ENCODE data around the gene PRCC. TPM values are rescaled to one million over a fixed set of nuclear protein-coding genes. Genes with fewer than 3 reads are reported as not detected.

Gene PRCC
- total RNA-seq, 1 experiment from 2014 or later = 80.4 TPM

- no peaks in the 10 kb centered on the region for H3K4me1 Mint-ChIP-seq (ENCODE audit: low read depth, unreplicated experiment)
- no TSS peak for BruUV-seq (replicated peaks)
- CTCF ChIA-PET = interaction anchor here (2.9 kb wide), 1 partner anchor 23 kb away, joined by 35 read pairs; the partner anchor contains the start of genes INSRR and NTRK1
These were observed 69.6 kb downstream of the PRCC start for GRCh38 chr1:156836892-156837291.

DNA sequence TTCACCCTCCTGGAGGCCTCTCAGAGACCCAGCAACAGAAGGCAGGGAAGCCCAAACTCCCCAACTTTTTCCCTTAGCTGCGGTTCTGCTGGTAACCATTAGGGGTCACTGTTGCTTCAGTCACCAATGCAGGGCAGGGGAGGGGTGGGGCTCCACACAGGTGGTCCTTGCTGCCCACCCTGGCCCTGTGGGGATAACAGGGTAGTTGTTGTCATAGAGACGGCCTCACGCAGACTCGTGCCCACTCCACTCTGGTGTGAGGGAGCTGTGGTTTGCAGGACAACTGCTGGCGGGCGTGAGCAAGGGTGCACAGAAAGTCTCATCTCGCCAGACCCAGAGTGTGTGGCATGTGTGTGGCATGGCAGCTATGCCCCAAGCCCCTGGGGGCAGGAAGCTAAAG lies 71.6 kb downstream of the PRCC start:
- Mint-ChIP-seq H3K4me3 (ENCODE audit: low read depth, unreplicated experiment) (no peak overlapping the region), H3K27me3 (ENCODE audit: unreplicated experiment) (peaks cover 100% of the 10 kb centered on the region), H3K9me3 (ENCODE audit: low read depth, unreplicated experiment) (peaks cover 2% of the 10 kb centered on the region), H3K4me1 (ENCODE audit: low read depth, unreplicated experiment) (no peaks in the 10 kb centered on the region), H3K27ac (ENCODE audit: unreplicated experiment) (no peak overlapping the region), H3K36me3 (ENCODE audit: insufficient read depth, unreplicated experiment) (no peaks in the 10 kb centered on the region)
- TF ChIP-seq, protein P1, sequence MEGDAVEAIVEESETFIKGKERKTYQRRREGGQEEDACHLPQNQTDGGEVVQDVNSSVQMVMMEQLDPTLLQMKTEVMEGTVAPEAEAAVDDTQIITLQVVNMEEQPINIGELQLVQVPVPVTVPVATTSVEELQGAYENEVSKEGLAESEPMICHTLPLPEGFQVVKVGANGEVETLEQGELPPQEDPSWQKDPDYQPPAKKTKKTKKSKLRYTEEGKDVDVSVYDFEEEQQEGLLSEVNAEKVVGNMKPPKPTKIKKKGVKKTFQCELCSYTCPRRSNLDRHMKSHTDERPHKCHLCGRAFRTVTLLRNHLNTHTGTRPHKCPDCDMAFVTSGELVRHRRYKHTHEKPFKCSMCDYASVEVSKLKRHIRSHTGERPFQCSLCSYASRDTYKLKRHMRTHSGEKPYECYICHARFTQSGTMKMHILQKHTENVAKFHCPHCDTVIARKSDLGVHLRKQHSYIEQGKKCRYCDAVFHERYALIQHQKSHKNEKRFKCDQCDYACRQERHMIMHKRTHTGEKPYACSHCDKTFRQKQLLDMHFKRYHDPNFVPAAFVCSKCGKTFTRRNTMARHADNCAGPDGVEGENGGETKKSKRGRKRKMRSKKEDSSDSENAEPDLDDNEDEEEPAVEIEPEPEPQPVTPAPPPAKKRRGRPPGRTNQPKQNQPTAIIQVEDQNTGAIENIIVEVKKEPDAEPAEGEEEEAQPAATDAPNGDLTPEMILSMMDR (IDR thresholded peaks at IDR 0.05; ENCODE audit: unreplicated experiment) = peak; percentile 93
- DNase-seq = peak; percentile 47
- intact Hi-C loops (cut with micrococcal nuclease; ENCODE audit: unreplicated experiment) = loop anchor here (2.0 kb wide), 1 partner anchor 52 kb away; no protein-coding TSS in a partner anchor
- CTCF ChIA-PET = interaction anchor here (0.7 to 2.9 kb wide), 9 partner anchors 19 to 150 kb away, joined by 3 to 35 read pairs (median 4); partner anchors contain the start of genes INSRR and NTRK1
- no TSS peak for BruUV-seq (replicated peaks)

More at GRCh38 chr1:156836892-156837291, 69.6 kb downstream of the PRCC start:
- H3K4me3 Mint-ChIP-seq (ENCODE audit: low read depth, unreplicated experiment) = no peak overlapping the region
- TF ChIP-seq, protein P1 (IDR thresholded peaks at IDR 0.05; ENCODE audit: unreplicated experiment) = no peak
- H3K27me3 Mint-ChIP-seq (ENCODE audit: unreplicated experiment) = peaks cover 100% of the 10 kb centered on the region
- intact Hi-C loops (cut with micrococcal nuclease; ENCODE audit: unreplicated experiment) = no loop called here
- no peaks in the 10 kb centered on the region for H3K36me3 Mint-ChIP-seq (ENCODE audit: insufficient read depth, unreplicated experiment)
- no peaks in the 10 kb centered on the region for H3K9me3 Mint-ChIP-seq (ENCODE audit: low read depth, unreplicated experiment)
- DNase-seq = no peak
- H3K27ac Mint-ChIP-seq (ENCODE audit: unreplicated experiment) = no peak overlapping the region

GRCh38 chr1:156839426-156840109 lies 72.2 kb downstream of the PRCC start:
- no peaks in the 10 kb centered on the region for H3K36me3 Mint-ChIP-seq (ENCODE audit: insufficient read depth, unreplicated experiment)
- CTCF ChIA-PET = interaction anchor here (0.6 to 2.9 kb wide), 9 partner anchors 18 to 150 kb away, joined by 3 to 35 read pairs (median 4); partner anchors contain the start of genes INSRR and NTRK1
- intact Hi-C loops (cut with micrococcal nuclease; ENCODE audit: unreplicated experiment) = loop anchor here (2.0 kb wide), 1 partner anchor 51 kb away; no protein-coding TSS in a partner anchor
- TF ChIP-seq, protein P1 (IDR thresholded peaks at IDR 0.05; ENCODE audit: unreplicated experiment) = no peak
- peaks cover 100% of the 10 kb centered on the region for H3K27me3 Mint-ChIP-seq (ENCODE audit: unreplicated experiment)
- H3K4me1 Mint-ChIP-seq (ENCODE audit: low read depth, unreplicated experiment) = no peaks in the 10 kb centered on the region
- no peak overlapping the region for H3K4me3 Mint-ChIP-seq (ENCODE audit: low read depth, unreplicated experiment)
- H3K9me3 Mint-ChIP-seq (ENCODE audit: low read depth, unreplicated experiment) = peaks cover 2% of the 10 kb centered on the region
- no peak overlapping the region for H3K27ac Mint-ChIP-seq (ENCODE audit: unreplicated experiment)
- no peak for DNase-seq
- no TSS peak for BruUV-seq (replicated peaks)

GRCh38 chr1:156840186-156840897 lies 73.0 kb downstream of the PRCC start:
- H3K27ac Mint-ChIP-seq (ENCODE audit: unreplicated experiment) = no peak overlapping the region
- intact Hi-C loops (cut with micrococcal nuclease; ENCODE audit: unreplicated experiment) = no loop called here
- no peaks in the 10 kb centered on the region for H3K36me3 Mint-ChIP-seq (ENCODE audit: insufficient read depth, unreplicated experiment)
- peaks cover 2% of the 10 kb centered on the region for H3K9me3 Mint-ChIP-seq (ENCODE audit: low read depth, unreplicated experiment)
- no peak overlapping the region for H3K4me3 Mint-ChIP-seq (ENCODE audit: low read depth, unreplicated experiment)
- BruUV-seq (replicated peaks) = no TSS peak
- TF ChIP-seq, protein P1 (IDR thresholded peaks at IDR 0.05; ENCODE audit: unreplicated experiment) = no peak
- DNase-seq = no peak
- CTCF ChIA-PET = no interaction called here
- no peaks in the 10 kb centered on the region for H3K4me1 Mint-ChIP-seq (ENCODE audit: low read depth, unreplicated experiment)
- H3K27me3 Mint-ChIP-seq (ENCODE audit: unreplicated experiment) = peaks cover 100% of the 10 kb centered on the region
